Measurements from ENCODE around the gene NOTCH2. TPM values are rescaled to one million over a fixed set of nuclear protein-coding genes. Genes with fewer than 3 reads are reported as not detected.

The NOTCH2 gene
- total RNA-seq, 1 donor from 2014 or later, result 159 TPM

DNA sequence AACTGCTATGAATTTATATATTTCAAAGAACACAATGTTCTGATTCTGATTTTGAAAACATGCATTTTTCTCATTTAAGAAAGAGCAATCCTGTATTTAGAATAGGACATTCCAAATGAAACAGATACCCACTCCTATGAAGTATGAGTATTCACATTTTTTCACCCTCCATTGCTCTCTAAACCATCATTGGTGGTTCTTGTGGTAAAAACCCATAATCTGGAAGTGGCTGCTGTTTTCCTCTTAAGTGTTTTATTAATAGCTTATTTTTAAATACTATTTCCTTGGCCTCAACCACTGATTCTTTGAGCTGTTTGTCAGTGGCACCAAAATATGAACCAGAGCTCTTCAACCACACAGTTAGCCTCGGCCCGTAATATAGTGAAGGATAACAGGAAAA lies 113.2 kb downstream of the NOTCH2 start:
- intact Hi-C loops (cut with DNase I), result no loop called here
- ATAC-seq, result no peak
- no peak for DNase-seq (ENCODE audit: low spot score)

- ATAC-seq (no peak), DNase-seq (ENCODE audit: low spot score) (no peak)
- intact Hi-C loops (cut with DNase I), result no loop called here
Observed at GRCh38 chr1:119954476-119955422, 114.7 kb downstream of the NOTCH2 start.

DNA sequence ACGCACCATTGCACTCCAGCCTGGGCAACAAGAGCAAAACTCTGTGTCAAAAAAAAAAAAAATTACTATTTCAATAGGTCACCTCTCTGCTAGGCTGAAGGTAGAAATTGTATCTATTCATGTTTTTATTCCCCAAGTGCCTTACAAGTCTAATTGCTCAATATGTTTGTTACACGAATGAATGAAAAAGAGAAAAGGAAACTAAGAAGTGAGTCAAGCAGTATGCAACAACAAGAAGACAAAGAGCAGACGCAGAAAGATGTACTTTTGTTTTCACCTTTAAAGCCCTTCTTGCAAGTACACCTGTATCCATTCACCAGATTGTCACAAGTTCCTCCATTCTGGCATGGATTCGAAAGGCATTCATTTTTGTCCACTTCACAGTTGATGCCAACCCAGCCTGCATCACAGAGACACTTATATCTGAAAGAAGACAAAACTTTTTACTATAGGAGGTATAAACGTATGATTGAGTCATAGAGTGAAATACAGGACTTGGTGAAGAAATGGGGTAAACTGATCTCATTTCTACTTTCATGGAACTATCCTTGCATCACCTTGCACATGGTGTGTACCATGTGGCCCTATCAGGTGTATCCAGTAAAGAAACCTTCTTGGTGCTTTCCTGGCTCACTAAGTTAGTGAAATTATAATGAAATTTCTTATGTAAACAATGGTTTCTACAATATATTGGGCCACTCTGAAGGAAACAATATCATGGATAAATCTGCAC lies 116.0 kb downstream of the NOTCH2 start:
- DNase-seq (ENCODE audit: low spot score) (no peak), ATAC-seq (no peak)
- intact Hi-C loops (cut with DNase I), result no loop called here

- DNase-seq (ENCODE audit: low spot score) (no peak), ATAC-seq (no peak)
- intact Hi-C loops (cut with DNase I), result no loop called here
Observed at GRCh38 chr1:119952496-119952895, 117.0 kb downstream of the NOTCH2 start.

DNA sequence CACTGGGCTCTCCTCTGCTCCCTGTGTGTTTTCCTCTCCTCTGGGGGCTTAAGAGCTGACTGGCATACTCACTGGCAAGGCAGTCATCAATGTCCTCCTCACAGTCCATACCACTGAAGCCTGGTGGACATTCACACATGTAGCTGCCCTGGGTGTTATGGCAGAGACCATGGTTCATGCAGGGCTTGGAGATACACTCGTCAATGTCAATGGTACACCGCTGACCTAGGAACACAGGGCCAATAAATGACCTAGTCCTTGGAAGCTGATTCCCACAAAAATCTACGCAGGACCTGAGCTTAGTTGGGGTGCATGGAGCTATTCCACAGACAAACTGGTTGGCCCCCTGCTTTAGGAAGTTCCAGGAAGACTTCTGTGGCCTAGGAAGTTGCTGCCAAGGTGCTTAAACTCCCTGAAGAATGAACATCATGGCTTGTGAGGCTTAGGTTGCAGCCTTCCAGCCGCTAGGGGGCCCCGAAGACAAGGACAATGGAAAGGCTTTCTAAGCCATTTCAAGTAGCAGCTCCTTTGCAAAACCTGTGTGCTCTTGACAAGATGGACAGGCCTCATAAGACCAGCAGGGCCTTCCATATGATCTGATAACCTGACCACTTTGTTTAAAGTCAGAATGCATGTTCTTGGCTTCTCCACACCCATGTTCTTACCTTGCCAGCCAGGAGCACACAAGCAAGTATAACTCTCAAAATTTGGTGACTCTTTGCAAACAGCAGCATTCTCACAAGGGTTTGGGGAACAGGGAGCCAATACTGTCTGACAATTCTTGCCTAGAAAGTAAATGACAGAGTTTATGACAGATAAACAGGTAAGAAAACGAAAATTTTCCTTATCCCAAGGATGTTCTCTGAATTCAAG lies 120.9 kb downstream of the NOTCH2 start:
- DNase-seq (ENCODE audit: low spot score), result peak; percentile 91
- intact Hi-C loops (cut with DNase I), result no loop called here

DNA sequence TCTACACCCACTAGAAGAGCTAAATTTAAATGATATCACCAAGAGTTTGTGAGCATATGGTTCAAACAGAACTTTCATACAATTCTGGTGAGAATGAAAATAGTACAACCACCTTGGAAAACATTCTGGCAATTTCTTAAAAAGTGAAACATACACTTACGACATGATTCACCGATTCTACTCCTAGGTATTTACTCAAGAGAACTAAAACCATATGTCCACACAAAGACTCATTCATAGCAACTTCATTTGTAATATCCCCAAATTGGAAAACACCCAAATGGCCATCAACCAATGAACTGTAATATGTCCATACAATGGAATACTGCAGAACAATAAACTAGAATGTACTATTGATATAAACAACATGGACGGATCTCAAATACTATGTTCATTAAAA lies 122.0 kb downstream of the NOTCH2 start:
- ATAC-seq (no peak), DNase-seq (ENCODE audit: low spot score) (no peak)
- intact Hi-C loops (cut with DNase I), result no loop called here

More for the DNA sequence above, 120.9 kb downstream of the NOTCH2 start:
- ATAC-seq, result peak; percentile 93

GRCh38 chr1:119946724-119947123 lies 122.7 kb downstream of the NOTCH2 start:
- intact Hi-C loops (cut with DNase I), result no loop called here
- ATAC-seq (no peak), DNase-seq (ENCODE audit: low spot score) (no peak)

- intact Hi-C loops (cut with DNase I), result no loop called here
- ATAC-seq (no peak), DNase-seq (ENCODE audit: low spot score) (no peak)
Observed at GRCh38 chr1:119943216-119943615, 126.2 kb downstream of the NOTCH2 start.

- no peak for DNase-seq (ENCODE audit: low spot score)
- intact Hi-C loops (cut with DNase I), result no loop called here
- ATAC-seq, result no peak
Observed at GRCh38 chr1:119941392-119941791, 128.1 kb downstream of the NOTCH2 start.

DNA sequence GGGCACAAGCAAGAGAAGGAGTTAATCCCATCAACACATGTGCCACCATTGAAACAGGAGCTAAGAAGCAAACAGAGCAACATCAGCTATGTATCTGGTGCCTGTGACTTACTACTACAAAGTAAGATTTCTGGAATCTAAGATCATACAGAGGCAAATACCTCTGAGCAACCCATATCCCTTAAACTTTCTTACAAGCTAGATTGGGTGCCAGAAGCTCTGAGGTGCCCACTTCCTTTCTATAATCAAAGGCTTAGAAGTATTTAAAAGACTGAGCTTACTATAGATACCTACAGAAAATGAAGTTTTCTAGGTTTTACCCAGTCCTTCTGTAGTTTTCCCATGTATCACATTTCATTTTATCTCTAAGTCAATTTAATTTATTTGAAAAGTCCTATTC lies 128.8 kb downstream of the NOTCH2 start:
- intact Hi-C loops (cut with DNase I), result no loop called here
- no peak for DNase-seq (ENCODE audit: low spot score)
- no peak for ATAC-seq

- ATAC-seq (no peak), DNase-seq (ENCODE audit: low spot score) (no peak)
- intact Hi-C loops (cut with DNase I), result no loop called here
Observed at GRCh38 chr1:119937198-119937597, 132.3 kb downstream of the NOTCH2 start.

DNA sequence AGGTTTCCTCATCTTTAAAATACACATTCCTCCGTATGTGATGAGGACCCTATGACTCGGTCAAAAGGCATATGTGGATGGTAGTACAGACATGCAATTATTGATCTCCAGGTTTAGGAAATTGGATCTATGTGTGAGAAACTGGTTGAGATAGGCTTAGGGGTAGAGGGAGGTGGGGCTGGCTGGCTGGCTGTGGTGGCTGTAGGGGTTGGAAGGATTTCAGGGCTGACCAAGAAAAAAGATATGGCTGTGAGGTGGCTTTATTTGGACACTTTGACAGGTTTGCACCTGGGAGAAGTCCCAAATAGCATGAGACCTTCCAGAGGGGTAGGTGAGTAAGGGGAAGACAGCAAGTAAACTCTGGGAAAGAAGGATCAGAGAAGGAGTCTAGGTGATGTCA lies 133.5 kb downstream of the NOTCH2 start:
- no peak for ATAC-seq
- DNase-seq (ENCODE audit: low spot score), result no peak
- intact Hi-C loops (cut with DNase I), result no loop called here

DNA sequence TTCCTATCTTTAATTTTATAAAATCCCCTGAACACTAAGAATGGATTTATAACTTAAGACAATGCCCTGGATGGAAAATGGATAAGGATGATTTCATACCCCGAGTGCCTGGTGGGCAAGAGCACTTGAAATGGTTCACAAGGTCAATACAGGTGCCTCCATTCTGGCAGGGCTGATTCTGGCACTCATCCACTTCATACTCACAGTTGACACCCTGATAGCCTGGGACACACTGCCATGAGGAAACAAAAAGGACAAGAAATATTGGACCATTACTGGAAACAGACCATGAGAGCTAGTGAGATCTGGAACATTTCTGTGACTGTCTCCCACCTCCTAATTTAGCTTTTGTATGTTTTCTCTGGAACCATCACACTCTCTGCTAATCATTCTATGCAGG lies 134.1 kb downstream of the NOTCH2 start:
- ATAC-seq, result no peak
- DNase-seq (ENCODE audit: low spot score), result no peak
- intact Hi-C loops (cut with DNase I), result no loop called here

DNA sequence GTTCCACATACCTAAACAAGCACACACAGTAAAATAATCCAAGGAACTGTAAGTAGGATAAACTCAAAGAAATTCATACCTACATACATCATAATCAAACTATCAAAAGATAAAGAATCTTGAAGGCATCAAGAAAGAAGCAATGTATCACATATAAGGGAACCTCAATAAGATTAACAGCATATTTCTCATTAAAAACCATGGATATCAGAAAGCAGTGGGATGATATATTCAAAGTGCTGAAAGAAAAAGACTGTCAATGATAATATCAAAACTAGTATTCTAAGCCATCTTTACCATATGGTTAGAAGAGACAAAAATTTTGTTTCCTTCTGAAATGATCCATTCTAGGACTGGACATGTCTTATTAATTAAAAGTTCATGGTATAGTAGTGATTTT lies 136.1 kb downstream of the NOTCH2 start:
- ATAC-seq, result no peak

DNA sequence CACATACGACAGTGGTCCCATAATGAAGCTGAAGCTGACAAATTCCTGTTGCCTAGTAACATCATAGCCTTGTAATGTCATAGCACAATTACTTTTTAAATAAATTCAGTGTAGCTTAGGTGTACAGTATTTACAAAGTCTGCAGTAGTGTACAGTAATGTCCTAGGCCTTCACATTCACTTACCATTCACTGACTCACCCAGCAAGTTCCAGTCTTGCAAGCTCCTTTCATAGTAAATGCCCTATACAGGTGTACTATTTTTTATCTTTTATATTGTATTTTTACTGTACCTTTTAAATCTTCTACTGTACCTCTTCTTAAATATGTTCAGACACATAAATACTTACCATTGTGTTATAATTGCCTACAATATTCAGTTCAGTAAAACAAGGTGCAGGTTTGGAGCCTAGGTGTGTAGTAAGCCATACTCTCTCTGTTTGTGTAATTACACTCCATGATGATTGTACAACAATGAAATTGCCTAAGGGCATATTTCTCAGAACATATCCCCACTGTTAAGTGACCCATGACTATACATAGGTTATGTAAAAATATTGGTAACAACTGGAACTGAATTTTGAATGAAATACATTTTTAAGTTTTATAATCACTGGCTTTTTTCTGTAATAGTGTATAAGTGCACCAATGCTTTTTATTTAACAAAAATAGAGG lies 139.7 kb downstream of the NOTCH2 start:
- DNase-seq (ENCODE audit: low spot score) (no peak), ATAC-seq (no peak)
- intact Hi-C loops (cut with DNase I), result no loop called here

More for the DNA sequence above, 136.1 kb downstream of the NOTCH2 start:
- intact Hi-C loops (cut with DNase I), result no loop called here
- no peak for DNase-seq (ENCODE audit: low spot score)

- DNase-seq (ENCODE audit: low spot score), result no peak
- no peak for ATAC-seq
- intact Hi-C loops (cut with DNase I), result no loop called here
Observed at GRCh38 chr1:119926553-119926952, 142.9 kb downstream of the NOTCH2 start.

- intact Hi-C loops (cut with DNase I), result no loop called here
- ATAC-seq (peak; percentile 50), DNase-seq (ENCODE audit: low spot score) (no peak)
Observed at GRCh38 chr1:119924948-119925898, 144.2 kb downstream of the NOTCH2 start.

Measured in sciatic nerve (tissue), 2 donors.